Liver (tissue), 3 donors: ENCODE results near the gene FRMD1.

Experiments used
- EGR1 ChIP-seq, 2 donors: IDR thresholded peaks; 2 replicates each; pipeline ENCODE4 v1.6.1; 2016 to 2018; ENCODE audit warnings: antibody characterized with exemption in 2 of 2, low read depth in 2 of 2
- FOXA1 ChIP-seq: IDR thresholded peaks from 2 replicates; pipeline ENCODE4 v1.6.1; 2016; ENCODE audit warnings: antibody characterized with exemption
- RXRA ChIP-seq, 2 donors: IDR thresholded peaks; 2 replicates each; pipeline ENCODE4 v1.6.1; 2017 to 2018; ENCODE audit warnings: antibody characterized with exemption in 2 of 2, mild to moderate bottlenecking in 1 of 2
- TAF1 ChIP-seq: conservative IDR thresholded peaks from 2 replicates; pipeline ENCODE4 v1.6.1; 2016; ENCODE audit warnings: antibody characterized with exemption, mild to moderate bottlenecking
- TF ChIP-seq, protein P1 (sequence below): fragments of 150-350 bp; IDR thresholded peaks from 2 replicates; pipeline ENCODE4 v1.5.1; 2017; ENCODE audit warnings: improper control_type of control experiment, low read depth, low read length; ENCODE audit not compliant: missing input control
- TF ChIP-seq, protein P2 (sequence below): IDR thresholded peaks from 2 replicates; pipeline ENCODE4 v1.6.1; 2016; ENCODE audit warnings: antibody characterized with exemption
- TF ChIP-seq, protein P3 (sequence below): IDR thresholded peaks from 2 replicates; pipeline ENCODE4 v1.6.1; 2016; ENCODE audit warnings: antibody characterized with exemption, mild to moderate bottlenecking
- donor health status: healthy.
- donor health status: healthy.

DNA sequence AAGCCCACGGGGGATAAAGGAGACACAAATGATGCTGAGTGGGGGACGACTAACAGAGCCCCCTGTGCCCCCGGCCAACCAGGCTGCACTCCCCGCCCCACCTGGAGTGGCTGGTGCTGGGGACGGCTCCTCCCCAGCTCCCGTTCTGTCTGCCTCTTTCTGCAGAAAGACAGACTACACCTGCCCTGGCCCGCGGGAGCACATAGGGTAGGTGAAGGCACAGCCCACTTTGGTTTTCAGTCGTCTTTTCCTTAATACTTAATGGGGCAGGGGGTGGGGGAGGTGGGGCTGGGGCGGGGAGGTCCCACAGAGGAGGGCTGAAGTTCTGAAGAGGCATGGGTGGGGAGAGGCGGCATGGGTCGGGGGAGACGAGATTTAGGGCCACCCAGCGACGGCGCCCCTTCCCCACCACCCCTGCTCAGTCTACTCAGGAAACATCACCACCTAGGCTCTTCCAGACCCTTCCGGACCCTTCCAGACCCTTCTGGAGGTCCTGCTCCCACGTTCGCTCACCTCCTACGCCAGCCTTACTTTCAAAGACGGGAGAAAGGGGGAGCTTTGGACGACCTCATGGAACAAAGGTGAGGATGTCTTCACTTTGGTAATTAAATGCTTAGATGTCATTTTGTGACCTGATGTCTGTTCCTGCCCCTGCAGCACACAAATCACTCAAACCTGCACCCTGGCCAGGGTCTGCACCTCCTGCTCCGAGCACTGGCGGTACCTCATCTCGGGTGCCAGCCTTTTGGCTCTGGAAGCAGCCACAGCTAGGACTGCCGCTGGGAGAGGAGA lies 21.2 kb upstream of the FRMD1 start:
- TF ChIP-seq RXRA (IDR thresholded peaks at IDR 0.05), result no peak
- TF ChIP-seq, protein P1, sequence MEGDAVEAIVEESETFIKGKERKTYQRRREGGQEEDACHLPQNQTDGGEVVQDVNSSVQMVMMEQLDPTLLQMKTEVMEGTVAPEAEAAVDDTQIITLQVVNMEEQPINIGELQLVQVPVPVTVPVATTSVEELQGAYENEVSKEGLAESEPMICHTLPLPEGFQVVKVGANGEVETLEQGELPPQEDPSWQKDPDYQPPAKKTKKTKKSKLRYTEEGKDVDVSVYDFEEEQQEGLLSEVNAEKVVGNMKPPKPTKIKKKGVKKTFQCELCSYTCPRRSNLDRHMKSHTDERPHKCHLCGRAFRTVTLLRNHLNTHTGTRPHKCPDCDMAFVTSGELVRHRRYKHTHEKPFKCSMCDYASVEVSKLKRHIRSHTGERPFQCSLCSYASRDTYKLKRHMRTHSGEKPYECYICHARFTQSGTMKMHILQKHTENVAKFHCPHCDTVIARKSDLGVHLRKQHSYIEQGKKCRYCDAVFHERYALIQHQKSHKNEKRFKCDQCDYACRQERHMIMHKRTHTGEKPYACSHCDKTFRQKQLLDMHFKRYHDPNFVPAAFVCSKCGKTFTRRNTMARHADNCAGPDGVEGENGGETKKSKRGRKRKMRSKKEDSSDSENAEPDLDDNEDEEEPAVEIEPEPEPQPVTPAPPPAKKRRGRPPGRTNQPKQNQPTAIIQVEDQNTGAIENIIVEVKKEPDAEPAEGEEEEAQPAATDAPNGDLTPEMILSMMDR, result no peak
- TF ChIP-seq, protein P2, sequence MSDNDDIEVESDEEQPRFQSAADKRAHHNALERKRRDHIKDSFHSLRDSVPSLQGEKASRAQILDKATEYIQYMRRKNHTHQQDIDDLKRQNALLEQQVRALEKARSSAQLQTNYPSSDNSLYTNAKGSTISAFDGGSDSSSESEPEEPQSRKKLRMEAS, result no peak
- TF ChIP-seq TAF1, result no peak
- TF ChIP-seq FOXA1, result no peak
- TF ChIP-seq, protein P3, sequence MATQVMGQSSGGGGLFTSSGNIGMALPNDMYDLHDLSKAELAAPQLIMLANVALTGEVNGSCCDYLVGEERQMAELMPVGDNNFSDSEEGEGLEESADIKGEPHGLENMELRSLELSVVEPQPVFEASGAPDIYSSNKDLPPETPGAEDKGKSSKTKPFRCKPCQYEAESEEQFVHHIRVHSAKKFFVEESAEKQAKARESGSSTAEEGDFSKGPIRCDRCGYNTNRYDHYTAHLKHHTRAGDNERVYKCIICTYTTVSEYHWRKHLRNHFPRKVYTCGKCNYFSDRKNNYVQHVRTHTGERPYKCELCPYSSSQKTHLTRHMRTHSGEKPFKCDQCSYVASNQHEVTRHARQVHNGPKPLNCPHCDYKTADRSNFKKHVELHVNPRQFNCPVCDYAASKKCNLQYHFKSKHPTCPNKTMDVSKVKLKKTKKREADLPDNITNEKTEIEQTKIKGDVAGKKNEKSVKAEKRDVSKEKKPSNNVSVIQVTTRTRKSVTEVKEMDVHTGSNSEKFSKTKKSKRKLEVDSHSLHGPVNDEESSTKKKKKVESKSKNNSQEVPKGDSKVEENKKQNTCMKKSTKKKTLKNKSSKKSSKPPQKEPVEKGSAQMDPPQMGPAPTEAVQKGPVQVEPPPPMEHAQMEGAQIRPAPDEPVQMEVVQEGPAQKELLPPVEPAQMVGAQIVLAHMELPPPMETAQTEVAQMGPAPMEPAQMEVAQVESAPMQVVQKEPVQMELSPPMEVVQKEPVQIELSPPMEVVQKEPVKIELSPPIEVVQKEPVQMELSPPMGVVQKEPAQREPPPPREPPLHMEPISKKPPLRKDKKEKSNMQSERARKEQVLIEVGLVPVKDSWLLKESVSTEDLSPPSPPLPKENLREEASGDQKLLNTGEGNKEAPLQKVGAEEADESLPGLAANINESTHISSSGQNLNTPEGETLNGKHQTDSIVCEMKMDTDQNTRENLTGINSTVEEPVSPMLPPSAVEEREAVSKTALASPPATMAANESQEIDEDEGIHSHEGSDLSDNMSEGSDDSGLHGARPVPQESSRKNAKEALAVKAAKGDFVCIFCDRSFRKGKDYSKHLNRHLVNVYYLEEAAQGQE, result no peak
- TF ChIP-seq EGR1 (IDR thresholded peaks at IDR 0.05; ENCODE audit: low read depth in 2 of 2), result no peak
